Neutrophil (primary cell): ENCODE results near the gene TTC3.

Experiments
- H3K27ac ChIP-seq: fragments of 200-600 bp; sonication (generic); 2 replicates; pipeline ENCODE4 v1.5.1; 2016; ENCODE audit warnings: mild to moderate bottlenecking, moderate library complexity
- H3K27me3 ChIP-seq: fragments of 200-600 bp; sonication (generic); 2 replicates; pipeline ENCODE4 v1.6.0; 2016; ENCODE audit warnings: mild to moderate bottlenecking
- H3K36me3 ChIP-seq: fragments of 200-600 bp; sonication (generic); 2 replicates; pipeline ENCODE4 v1.5.1; 2017
- H3K4me1 ChIP-seq, 2 experiments: fragments of 200-600 bp in 1 of 2; sonication (generic) in 1 of 2; 1 replicate in 1 of 2; 2 replicates in 1 of 2; pipeline versions ENCODE4 v1.5.1 to v1.6.1; 2013 to 2016; ENCODE audit warnings: low read depth in 1 of 2, low read length in 1 of 2, mild to moderate bottlenecking in 1 of 2, moderate library complexity in 1 of 2; ENCODE audit not compliant: control insufficient read depth in 1 of 2, insufficient read depth in 1 of 2
- H3K4me3 ChIP-seq, 2 experiments: fragments of 200-600 bp in 1 of 2; sonication (generic) in 1 of 2; 1 replicate in 1 of 2; 2 replicates in 1 of 2; pipeline ENCODE4 v1.5.1; 2013 to 2016; ENCODE audit warnings: low read depth in 1 of 2, low read length in 1 of 2, mild to moderate bottlenecking in 1 of 2, moderate library complexity in 1 of 2
- H3K9me3 ChIP-seq: fragments of 200-600 bp; sonication (generic); 2 replicates; pipeline ENCODE4 v1.5.1; 2016
- CTCF ChIP-seq: fragments of 200-600 bp; sonication (generic); IDR thresholded peaks from 2 replicates; pipeline ENCODE4 v1.5.1; 2016; ENCODE audit warnings: antibody characterized with exemption

TTC3 gene

DNA sequence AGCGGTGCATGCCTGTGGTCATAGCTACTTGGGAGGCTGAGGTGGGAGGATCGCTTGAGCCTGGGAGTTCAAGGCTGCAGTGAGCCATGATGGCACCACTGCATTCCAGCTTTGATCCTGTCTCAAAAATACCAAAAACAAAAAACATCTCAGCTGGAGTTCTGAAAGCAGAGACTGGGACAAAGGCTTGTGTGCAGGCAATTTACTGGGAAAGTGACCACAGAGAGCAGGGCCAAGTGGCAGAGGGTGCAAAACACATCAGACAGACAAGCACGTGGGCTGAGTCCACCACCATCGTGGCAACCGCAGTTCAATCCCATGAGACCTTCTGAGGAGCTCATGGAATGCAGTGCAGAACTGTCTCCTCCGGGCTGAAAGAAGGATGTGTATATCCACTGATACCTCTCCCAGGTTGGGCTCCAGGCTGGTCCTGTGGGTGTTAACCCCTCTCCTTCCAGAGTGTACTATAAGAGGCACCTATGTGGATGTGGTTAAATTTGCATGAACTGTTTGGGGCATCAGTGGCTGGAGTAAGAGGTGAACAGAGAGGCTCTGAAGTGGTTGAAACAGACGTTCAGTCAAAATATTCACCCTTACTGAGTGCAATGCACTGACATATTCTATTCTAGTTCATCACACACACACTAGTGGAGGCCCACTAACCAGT is 11.0 kb upstream of the TTC3 start:
- Histone ChIP-seq H3K4me1 (no peaks in the 10 kb centered on the region), H3K27ac (no peak overlapping the region), H3K36me3 (no peaks in the 10 kb centered on the region), H3K9me3 (no peaks in the 10 kb centered on the region), H3K4me3 (no peak overlapping the region), H3K27me3 (no peaks in the 10 kb centered on the region)
- no peak for TF ChIP-seq CTCF

DNA sequence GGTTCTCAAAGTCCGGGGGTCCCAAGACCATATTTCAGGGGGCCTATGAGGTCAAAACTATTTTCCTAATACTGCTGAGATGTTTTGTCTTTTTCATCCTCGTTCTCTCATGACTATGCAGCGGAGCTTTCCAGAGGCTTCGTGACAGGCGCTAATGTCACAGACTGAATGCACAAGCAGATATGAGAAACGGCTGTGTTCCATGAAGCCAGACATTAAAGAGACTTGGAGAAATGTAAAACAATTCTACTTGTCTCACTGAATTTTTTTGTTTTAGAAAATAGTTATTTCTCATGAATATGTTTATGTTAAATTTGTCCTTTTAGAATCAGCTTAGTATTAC is 10.5 kb upstream of the TTC3 start:
- Histone ChIP-seq H3K4me1 (no peaks in the 10 kb centered on the region), H3K9me3 (no peaks in the 10 kb centered on the region), H3K4me3 (no peak overlapping the region), H3K36me3 (no peaks in the 10 kb centered on the region), H3K27me3 (no peaks in the 10 kb centered on the region), H3K27ac (no peak overlapping the region)
- TF ChIP-seq CTCF: no peak

- Histone ChIP-seq H3K4me1 (no peaks in the 10 kb centered on the region), H3K27ac (no peak overlapping the region), H3K36me3 (no peaks in the 10 kb centered on the region), H3K4me3 (no peak overlapping the region), H3K9me3 (no peaks in the 10 kb centered on the region), H3K27me3 (no peaks in the 10 kb centered on the region)
- TF ChIP-seq CTCF: no peak
These were observed 9.6 kb upstream of the TTC3 start for GRCh38 chr21:37063433-37063832.

DNA sequence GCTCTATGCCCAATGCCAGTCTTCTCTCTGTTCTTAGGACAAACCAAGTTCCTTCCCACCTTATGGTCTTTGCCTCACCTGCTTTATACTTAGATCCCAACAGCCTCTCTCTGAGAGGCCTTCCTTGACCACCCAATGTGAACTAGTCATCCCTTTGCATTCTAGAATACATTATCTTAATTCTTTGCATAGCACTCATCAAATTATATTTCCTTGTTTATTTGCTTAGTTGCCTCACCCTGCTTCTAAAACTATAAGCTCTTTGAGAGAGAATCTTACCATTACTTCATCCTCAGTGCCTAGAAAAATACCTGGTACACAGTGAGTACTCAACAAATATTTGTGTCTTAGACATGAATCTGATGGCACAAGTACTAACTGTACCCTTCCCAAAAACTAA is 8.2 kb upstream of the TTC3 start:
- TF ChIP-seq CTCF: no peak
- no peaks in the 10 kb centered on the region for H3K9me3 ChIP-seq
- no peaks in the 10 kb centered on the region for H3K36me3 ChIP-seq
- H3K27ac ChIP-seq: no peak overlapping the region
- no peaks in the 10 kb centered on the region for H3K27me3 ChIP-seq
- no peaks in the 10 kb centered on the region for H3K4me1 ChIP-seq
- H3K4me3 ChIP-seq: no peak overlapping the region

- no peak for TF ChIP-seq CTCF
- H3K36me3 ChIP-seq: no peaks in the 10 kb centered on the region
These were observed 7.4 kb upstream of the TTC3 start for GRCh38 chr21:37065561-37066177.

More at GRCh38 chr21:37065561-37066177, 7.4 kb upstream of the TTC3 start:
- H3K4me3 ChIP-seq: no peak overlapping the region
- no peaks in the 10 kb centered on the region for H3K4me1 ChIP-seq
- H3K9me3 ChIP-seq: no peaks in the 10 kb centered on the region
- no peaks in the 10 kb centered on the region for H3K27me3 ChIP-seq
- no peak overlapping the region for H3K27ac ChIP-seq
